Sigmoid colon (tissue), 4 donors: ENCODE measurements around the gene ZNF273.

Experiments
- EP300 ChIP-seq, 4 donors: sonication (generic); formaldehyde crosslinking; IDR thresholded peaks; one replicate each; pipeline ENCODE4 v1.6.1; 2017; ENCODE audit warnings: antibody characterized with exemption in 4 of 4
- TF ChIP-seq, protein P1 (sequence below), 4 experiments: fragments of 450-650 bp in 3 of 4; fragments of 200-600 bp in 1 of 4; IDR thresholded peaks; one replicate each; pipeline ENCODE4 v1.5.1; 2016 to 2019; ENCODE audit warnings: antibody characterized with exemption in 4 of 4, mild to moderate bottlenecking in 3 of 4, moderate library complexity in 2 of 4

DNA sequence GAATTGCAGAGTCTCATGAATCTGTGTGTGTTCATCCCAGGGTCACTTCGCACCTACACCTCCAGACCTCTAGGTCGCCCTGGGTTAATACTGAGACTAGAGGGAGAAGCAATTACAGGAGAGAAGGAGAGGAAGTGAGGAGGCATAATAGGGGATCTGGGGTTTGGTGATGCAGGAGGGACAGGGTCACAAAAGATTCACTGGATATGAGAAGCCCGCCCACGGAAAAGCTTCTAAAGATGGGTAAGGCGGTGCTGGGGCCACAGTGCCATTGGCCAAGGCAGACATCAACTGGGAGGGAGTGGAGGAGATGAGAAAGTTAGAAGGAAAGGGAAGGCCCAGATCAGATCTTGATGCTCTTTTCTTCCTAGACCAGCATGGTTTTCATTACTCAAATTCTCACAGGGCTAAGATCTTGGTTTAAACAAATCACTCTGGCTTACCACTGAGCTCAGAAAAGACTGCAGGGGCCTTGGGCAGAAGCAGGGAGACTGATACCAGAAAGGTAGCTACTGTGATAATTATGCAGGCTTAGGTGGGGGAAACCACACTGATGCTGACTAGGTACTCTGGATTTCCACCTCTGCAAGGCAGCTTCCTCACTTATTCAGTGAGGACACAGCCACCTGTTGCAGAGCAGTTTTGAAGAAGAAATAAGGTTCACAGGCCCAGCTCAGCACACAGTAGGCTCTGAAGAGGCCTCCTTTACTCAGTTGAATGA lies 17.4 kb upstream of the ZNF273 start:
- TF ChIP-seq, protein P1, sequence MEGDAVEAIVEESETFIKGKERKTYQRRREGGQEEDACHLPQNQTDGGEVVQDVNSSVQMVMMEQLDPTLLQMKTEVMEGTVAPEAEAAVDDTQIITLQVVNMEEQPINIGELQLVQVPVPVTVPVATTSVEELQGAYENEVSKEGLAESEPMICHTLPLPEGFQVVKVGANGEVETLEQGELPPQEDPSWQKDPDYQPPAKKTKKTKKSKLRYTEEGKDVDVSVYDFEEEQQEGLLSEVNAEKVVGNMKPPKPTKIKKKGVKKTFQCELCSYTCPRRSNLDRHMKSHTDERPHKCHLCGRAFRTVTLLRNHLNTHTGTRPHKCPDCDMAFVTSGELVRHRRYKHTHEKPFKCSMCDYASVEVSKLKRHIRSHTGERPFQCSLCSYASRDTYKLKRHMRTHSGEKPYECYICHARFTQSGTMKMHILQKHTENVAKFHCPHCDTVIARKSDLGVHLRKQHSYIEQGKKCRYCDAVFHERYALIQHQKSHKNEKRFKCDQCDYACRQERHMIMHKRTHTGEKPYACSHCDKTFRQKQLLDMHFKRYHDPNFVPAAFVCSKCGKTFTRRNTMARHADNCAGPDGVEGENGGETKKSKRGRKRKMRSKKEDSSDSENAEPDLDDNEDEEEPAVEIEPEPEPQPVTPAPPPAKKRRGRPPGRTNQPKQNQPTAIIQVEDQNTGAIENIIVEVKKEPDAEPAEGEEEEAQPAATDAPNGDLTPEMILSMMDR (IDR thresholded peaks at IDR 0.05) = no peak
- no peak for TF ChIP-seq EP300 (IDR thresholded peaks at IDR 0.05)
